NCI-H1105 treated with DMSO at 0.1 percent for 48 hours (cell line): ENCODE data around the gene BMPR1A.
"Not testable (repeated sequence)": the region's sequence is repeated elsewhere in the genome, so short reads cannot be mapped to it uniquely, and the experiment has no call there.

Experiments
- DNase-seq: peaks from one replicate; lab custom pipeline; 2025; lab: John Stamatoyannopoulos, UW

Gene BMPR1A

DNA sequence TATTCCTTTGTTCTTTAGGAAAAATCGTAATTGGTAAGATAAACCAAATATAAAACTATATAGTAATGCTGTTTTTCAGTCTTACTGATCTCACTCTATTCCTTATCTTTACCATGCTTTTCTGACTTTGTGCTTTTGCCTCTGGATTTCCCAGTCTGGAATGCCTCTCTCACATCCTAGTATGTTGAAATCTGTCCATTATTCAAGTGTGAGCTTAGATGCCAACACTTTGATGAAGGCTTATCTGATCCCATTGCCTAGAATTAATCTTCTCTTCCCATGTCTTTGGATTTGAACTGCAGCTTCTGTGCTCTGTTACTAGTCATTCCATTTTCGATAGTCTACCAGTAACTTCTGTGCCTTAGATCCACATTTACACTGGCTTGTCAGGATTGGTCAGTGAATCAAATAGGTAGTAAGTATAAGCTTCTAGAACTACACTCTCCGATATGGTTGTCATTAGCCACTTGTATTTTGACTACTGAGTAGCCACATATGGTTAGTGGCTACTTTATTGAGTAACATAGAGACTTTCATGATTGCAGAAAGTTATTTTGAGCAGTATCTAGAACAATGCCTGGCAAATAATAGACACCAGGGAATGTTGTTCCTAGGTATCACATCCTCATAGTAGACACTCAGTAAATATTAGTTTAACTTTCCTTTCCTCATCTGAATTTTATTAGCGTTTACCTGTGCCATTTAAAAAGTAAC is 92.9 kb downstream of the BMPR1A start:
- DNase-seq: no peak

DNA sequence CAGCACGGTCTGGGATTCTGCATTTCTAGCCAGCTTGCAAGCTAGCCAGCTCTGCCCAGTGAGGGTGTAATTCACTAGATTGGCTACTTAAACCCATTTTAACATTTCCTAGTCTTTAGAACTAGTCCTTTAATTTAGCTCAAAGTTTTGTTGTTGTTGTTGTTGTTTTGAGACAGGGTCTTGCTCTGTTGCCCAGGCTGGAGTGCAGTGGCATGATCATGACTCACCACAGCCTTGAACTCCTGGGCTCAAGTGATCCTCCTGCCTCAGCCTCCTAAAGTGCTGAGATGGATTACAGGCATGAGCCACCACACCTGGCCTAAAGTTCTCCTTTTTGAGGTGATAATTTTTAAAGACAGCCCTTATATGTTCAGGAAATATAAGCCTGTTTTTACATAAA is 94.1 kb downstream of the BMPR1A start:
- no peak for DNase-seq

DNA sequence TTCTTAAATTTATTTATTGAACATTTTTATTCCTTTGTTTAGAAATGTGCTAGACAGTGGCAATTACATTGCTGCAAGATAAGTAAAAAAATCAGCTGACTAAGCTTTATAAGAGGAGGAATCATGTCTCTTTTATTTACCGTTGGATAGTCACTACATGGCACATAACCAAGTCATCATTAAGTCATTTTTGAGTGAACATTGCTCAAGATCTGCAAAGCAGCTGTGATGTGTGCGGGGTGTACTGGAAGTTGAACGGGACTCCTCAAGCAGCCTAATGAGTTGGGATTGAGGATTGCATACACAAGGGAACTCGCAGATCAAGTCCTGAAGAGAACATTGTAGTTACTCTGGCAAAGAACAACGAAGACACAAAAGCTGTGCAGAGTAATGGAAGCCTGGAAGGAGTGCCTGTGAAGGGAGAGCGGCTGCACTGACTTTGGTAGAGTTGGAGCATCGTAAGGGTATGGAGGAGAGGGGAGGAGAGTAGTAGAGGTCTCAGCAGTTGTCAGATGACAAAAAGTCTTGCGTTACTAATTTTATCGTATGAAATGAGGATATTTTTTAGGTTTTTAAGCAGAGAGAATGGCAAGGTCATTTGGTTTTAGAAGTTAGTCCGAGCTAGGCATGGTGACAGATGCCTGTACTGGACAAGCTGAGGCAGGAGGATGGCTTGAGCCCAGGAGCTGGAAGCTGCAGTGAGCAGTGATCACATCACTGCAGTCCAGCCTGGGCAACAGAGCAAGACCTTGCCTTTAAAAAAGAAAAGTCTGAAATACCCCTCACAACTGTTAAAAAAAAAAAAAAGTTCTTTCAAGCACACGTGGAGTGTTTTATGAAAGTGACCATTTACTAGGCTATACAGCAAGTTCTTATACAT is 95.1 kb downstream of the BMPR1A start:
- no peak for DNase-seq

DNA sequence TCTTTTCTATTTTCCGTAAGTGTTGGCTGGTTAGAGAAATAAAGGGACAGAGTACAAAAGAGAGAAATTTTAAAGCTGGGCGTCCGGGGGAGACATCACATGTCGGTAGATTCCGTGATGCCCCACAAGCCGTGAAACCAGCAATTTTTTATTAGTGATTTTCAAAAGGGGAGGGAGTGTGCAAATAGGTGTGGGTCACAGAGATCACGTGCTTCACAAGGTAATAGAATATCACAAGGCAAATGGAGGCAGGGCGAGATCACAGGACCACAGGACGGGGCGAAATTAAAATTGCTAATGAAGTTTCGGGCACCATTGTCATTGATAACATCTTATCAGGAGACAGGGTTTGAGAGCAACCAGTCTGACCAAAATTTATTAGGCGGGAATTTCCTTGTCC is 97.2 kb downstream of the BMPR1A start:
- DNase-seq: not testable (repeated sequence)

DNA sequence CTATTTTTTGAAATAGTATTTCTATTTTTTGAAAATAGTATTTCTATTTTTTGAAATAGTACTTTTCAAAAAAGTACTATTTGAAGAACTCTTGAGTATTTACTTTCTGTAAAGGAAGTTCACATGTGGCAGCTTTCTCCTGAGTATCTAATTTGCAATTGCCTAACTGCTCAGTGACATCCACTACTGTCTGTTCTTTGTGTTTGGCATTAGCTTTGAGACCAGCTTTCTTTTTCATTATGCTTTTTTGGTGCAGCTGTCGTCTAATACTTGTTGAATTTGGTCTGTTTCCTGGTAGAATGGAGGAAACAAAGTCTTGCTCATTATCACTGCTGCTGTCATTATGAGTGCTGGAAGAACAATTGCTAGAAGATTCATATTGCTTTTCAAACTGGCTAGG is 99.1 kb downstream of the BMPR1A start:
- no peak for DNase-seq

DNA sequence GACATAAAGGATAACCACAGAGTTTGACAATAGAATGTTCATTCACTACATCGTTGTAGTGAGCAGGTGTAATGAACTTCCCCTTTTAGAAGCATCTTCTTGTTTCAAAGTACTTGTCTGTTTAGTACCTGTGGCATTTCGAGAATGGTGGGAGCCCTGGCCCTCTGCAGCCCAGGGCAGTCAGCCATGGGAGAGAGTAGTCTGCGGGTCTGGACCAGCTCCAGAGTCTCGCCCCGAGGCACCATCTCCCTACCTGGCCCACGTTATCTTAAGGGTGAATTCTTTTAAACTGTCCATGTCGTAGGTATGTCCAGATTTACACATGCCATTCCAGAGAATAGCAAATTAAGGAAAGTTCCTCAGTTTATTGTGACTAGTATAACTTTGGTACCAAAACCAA is 99.7 kb downstream of the BMPR1A start:
- DNase-seq: no peak

DNA sequence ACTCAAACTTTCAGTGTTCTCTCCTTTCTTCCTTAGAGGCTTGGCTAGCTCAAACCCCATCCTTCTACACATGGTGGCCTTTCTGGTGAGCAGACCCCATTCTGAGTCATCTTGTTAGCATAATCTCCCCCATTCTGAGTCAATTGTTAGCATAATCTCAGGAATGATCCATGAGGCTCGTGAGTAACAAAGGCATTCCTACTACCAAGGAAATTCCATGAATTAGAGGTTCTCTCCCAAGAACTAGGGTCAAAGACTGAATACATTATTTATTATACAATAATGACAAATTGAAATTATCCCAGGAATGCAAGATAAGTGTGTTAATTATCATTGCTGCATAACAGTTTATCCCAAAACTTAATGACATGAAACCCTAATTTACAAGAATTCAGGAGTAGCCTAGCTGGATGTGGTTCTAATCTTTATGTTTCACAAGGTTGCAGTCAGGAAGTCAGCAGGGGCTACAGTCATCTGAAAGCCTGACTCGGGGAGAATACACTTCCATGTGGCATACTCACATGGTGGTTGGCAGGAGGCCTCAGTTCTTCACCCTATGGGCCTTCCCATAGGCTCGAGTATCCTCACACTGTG is 100.8 kb downstream of the BMPR1A start:
- DNase-seq: no peak

DNA sequence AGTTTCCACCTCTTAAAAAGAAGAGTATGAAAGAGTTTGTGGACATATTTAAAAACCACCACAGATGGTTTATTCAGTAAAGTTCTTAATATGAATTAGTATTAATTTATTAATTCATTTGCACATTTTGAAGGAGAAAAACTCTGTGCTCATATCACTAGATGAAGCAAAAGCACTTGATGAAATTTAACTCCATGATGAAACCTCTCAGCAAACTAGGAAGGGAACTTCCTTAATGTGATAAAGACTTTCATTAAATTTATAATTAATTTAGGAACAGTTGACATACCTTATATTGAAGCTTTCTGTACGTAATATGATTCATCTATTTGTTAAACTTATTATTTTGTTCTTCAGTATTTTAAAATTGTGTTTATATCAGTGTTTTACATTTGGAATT is 101.6 kb downstream of the BMPR1A start:
- DNase-seq: no peak

DNA sequence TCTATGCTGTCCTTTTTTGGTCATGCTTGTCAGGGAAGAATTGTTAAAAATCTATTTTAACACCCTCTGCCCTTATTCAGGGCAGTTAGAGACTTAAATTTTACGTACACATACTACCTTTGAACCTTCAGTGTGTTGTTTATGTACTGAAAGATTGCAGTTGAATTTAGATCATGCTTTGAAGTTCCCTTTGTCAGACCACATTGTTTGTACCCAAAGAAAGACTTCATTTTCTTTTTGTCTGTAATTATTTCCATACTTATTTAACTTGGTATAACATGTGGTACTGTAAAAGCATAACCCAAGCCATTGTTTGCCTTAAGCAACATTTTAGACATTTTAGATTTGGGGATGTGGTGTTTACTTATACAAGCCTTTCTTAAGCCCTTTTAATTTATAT is 104.9 kb downstream of the BMPR1A start:
- DNase-seq: no peak

DNA sequence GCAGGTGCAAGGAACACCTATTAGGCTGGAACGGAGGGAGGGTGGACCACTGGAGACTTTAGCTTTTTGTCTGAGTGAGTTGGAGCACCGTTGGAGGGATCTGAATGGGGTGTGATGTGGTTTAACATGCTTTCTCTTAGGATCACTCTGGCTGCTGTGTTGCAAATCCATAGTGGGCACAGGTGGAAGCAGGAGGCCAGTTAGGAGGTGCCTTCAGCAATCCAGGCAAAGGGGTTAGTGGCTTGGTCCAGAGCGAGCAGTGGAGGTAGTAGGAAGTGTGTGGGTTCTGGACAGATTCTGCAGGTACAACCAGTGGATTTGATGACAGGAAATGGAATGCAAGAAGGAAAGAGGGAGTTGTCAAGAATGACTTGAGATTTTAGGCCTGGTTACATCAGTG is 106.0 kb downstream of the BMPR1A start:
- DNase-seq: no peak

DNA sequence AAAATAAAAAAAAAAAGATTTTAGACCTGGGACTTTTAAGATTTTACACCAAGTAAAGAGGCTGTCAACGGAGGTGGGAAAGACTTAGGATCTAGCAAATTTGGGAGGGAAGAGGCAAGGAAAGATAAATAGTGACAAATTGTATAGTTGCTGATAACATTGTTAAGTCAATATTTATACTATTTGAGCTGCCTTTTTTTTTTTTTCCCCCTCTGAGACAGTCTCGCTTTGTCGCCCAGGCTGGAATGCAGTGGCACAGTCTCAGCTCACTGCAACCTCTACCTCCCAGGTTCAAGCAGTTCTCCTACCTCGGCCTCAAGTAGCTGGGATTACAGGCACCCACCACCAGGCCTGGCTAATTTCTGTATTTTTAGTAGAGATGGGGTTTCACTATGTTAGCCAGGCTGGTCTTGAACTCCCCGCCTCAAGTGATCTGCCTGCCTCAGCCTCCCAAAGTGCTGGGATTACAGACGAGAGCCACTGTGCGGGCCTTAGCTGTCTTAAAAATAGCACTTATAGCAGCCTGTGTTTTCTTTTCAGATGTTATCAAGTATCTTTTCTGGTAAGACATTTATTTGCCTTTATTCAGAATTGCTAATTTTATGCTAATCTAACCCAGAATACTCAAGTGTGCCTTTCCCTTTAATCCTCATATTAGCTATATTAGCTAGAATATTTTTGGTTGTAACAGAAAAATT is 106.5 kb downstream of the BMPR1A start:
- no peak for DNase-seq

DNA sequence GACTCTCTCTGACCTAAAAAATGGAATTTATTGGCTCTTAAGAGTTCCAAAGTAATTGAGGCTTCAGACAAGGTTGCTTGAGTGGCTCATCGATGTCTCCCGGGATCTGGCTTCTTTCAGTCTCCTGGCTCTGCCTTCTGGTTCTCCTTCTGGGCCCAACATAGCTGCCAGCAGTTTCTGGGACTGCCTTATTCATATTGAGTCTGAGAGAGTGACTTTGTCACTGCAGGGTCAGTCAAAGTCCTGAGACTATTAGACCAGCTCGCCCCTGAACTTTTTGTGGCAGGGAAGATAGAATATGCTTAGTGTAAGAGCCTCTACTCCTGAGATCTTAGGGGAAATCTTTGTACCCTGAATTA is 107.0 kb downstream of the BMPR1A start:
- DNase-seq: no peak

DNA sequence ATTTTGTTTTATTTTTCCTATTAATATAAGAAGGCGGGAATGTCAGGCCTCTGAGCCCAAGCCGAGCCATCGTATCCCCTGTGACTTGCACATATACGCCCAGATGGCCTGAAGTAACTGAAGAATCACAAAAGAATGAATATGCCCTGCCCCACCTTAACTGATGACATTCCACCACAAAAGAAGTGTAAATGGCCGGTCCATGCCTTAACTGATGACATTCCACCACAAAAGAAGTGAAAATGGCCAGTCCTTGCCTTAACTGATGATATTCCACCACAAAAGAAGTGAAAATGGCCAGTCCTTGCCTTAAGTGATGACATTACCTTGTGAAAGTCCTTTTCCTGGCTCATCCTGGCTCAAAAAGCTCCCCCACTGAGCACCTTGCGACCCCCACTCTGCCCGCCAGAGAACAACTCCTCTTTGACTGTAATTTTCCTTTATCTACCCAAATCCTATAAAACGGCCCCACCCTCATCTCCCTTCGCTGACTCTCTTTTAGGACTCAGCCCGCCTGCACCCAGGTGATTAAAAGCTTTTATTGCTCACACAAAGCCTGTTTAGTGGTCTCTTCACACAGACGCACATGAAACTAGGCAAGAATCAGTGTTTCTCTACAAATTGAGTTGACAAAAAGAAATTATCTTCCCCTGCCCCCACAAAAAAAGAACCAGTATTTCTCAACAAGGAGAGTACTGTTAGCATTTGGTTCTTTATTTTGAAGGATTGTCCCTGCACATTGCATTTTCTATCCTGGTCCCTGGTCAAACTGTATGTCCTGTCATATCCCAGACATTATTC is 108.8 kb downstream of the BMPR1A start:
- DNase-seq: not testable (repeated sequence)

DNA sequence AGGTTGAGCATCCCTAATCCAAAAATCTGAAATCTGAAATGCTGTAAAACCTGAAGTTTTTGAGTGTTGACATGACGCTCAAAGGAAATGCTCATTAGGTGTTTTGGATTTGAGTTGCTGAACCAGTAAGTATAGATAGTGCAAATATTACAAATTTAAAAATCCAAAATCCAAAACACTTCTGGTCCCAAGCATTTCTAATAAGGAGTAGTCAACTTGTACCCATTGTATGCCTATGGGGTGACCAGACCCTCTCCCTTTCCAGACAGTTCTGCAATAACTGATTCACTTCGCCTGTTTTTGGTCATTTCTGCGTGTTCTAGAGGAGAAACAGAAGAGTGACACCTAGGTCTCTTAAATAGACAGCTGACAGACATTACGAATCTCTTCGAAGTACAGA is 110.7 kb downstream of the BMPR1A start:
- DNase-seq: no peak

DNA sequence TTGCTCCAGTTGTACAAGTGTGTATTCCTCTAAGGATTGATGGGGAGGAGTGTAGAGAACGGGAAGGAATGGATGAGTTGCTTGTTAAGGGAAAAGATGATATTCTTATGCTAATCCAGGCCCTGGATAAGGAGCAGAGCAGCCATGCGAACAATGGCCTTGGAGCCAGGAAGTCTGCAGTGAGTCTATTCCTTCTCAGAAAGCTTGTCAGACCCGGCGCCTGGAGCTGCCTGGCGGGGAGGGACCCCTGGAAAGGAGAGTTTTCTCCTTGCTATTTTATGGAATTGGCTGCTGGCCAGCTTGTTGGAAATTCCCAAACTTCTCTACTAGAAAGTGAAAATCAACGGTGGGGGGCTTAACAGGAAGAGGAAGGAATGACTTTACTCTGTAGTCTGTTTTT is 111.9 kb downstream of the BMPR1A start:
- no peak for DNase-seq

DNA sequence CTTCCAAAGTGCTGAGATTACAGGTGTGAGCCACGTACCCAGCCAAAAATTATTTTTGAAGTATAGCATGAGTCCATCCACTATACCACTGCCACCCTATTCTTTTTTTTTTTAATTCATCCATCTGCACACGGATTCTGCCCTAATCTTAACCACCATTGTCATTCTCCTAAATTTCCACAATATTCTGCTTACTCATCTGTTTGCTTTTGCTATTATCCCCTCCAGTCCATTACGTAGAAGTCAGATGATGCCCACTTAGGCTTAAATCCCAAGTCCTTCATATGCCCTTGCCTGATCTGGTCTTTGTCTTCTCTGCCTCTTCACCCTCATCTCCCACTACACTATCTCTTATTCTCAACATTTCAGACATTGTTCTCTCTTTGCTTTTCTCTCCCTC is 114.3 kb downstream of the BMPR1A start:
- no peak for DNase-seq

DNA sequence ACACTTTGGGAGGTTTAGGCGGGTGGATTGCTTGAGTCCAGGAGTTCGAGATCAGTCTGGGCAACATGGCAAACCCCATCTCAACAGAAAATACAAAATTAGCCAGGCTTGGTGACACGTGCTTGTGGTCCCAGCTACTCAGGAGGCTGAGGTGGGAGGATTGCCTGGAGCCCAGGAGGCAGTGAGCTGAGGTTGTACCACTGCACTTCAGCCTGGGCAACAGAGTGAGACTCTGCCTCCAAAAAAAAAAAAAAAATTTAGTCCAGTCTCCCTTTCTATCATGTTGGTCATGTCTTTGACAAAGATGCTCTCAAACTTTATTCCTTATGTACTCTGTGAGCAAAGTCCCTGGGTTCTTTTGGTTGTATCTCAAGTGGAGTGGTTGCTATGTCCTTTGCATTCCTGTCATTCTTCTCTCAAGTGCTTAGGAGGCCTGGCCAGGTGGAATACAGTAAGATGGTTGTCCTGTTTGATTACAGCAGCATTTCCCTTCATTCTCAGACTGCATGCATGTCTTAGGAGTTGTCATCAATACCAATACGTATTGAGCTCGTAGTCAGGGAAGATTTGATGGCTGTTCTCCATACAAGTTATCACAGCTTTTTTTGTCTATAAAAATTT is 115.3 kb downstream of the BMPR1A start:
- DNase-seq: no peak

DNA sequence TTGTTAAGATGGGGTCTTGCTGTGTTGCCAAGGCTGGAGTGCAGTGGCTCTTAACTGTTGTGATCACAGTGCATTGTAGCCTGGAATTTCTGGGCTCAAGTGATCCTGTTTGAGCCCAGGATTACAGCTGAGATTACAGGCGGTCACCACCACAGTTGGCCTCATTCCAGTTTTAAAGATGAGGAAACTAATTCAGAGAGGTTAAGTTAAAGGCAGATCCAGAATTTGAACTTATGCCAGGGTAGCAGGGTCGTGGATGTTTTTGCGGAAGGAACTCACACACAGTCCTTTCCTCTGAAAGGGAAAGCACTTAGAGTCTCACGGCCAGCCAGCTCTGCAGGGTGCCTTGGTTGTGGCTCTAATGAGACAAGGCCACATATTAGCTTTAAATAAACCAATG is 116.3 kb downstream of the BMPR1A start:
- no peak for DNase-seq

DNA sequence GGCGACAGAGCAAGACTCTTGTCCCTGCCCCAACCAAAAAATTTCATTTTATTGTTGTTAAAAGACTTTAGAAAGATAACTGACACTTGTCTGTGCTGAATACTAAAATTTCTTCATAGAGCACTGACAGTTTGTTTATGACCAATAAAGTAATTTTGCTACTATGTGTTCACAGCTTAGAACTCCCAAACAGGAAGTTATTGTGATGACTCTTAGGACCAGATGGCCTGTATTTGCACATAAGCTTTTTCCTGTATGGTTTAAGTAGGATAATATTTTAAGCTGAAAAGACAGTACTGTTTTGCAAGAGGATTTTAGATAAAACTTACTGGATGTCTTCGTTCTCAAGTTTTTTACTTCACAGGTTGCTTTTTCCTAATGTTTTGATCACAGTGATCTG is 120.3 kb downstream of the BMPR1A start:
- DNase-seq: no peak

DNA sequence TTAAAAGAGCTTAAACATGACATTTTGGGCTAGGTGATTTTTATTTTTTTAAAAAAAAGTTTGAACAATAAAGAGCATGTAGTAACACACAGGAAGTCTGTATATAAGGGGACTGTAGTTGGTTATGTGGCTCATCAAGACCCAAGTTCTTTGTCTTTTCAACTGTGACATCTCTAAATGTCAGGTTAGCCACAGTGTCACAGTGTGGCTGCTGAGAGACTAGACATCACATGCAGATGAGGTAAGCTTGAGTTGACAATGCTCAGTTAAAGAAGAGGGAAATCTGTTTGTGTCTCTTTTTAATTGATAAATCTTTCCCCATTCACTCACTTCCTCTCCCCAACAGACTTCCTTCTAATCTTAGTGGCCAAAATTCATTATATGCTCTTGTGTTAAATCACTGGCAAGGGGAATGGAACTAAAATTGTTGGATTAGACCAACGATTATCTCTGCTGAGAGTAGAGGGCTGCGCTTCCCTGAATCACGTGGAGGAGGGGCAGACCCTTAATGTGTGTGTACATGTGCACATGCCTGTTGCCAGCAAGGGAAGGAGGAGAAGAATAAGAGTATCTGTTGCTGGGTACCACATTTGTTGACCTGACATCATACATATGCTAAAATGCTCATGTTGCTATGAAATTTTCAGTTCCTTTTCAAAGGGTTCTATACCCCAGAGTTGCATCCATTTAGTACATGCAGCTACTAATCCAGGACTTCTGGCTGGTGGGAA is 122.7 kb downstream of the BMPR1A start:
- no peak for DNase-seq

DNA sequence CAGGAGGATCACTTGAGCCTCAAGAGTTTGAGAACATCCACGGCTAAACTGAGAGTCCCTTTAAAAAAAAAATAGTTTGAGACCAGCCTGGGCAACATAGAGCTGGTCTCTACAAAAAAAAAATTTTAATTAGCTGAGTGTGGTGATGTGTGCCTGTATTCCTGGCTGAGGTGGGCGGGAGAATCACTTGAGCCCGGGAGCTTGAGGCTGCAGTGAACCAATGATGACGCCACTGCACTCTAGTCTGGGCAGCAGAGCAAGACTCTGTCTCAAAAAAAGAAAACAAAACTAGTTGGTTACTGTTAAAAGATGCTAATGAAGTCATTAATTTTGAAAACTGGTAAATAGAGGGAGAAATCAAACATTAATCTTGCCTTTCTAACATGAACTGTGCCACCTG is 124.6 kb downstream of the BMPR1A start:
- no peak for DNase-seq
